H9 (cell line): ENCODE results near the gene RPS23. TPM values are rescaled to one million over a fixed set of nuclear protein-coding genes. Genes with fewer than 3 reads are reported as not detected.

Experiments used
- DNase-seq: peaks from one replicate; pipeline ENCODE4 v3.0.0-alpha.2; 2017
- H2AFZ ChIP-seq: one replicate; pipeline ENCODE4 v1.6.1; 2013; ENCODE audit warnings: mild to moderate bottlenecking, low read length, control low read depth, moderate library complexity
- H2AK5ac ChIP-seq: 2 replicates; pipeline ENCODE4 v1.6.1; 2013; ENCODE audit warnings: low read length, control low read depth, mixed read lengths; ENCODE audit not compliant: insufficient read length
- H2BK120ac ChIP-seq: one replicate; pipeline ENCODE4 v1.6.1; 2013; ENCODE audit warnings: low read depth, mild to moderate bottlenecking, low read length, control low read depth, inconsistent platforms; ENCODE audit not compliant: poor library complexity, severe bottlenecking
- H2BK12ac ChIP-seq: 2 replicates; pipeline ENCODE4 v1.6.1; 2013; ENCODE audit warnings: low read length, control low read depth, mixed read lengths, low read depth; ENCODE audit not compliant: insufficient read length
- H2BK15ac ChIP-seq: 2 replicates; pipeline ENCODE4 v1.6.1; 2013; ENCODE audit warnings: low read depth, low read length, control low read depth
- H2BK20ac ChIP-seq: one replicate; pipeline ENCODE4 v1.6.1; 2013; ENCODE audit warnings: low read depth, mild to moderate bottlenecking, low read length, control low read depth, inconsistent platforms; ENCODE audit not compliant: poor library complexity, severe bottlenecking
- H2BK5ac ChIP-seq: 2 replicates; pipeline ENCODE4 v1.6.1; 2013; ENCODE audit warnings: low read length, control low read depth, mixed read lengths; ENCODE audit not compliant: insufficient read length
- H3K14ac ChIP-seq: 2 replicates; pipeline ENCODE4 v1.6.1; 2013; ENCODE audit warnings: low read length, control low read depth; ENCODE audit not compliant: insufficient read depth
- H3K18ac ChIP-seq: 2 replicates; pipeline ENCODE4 v1.6.1; 2013; ENCODE audit warnings: low read depth, mild to moderate bottlenecking, mixed read lengths, low read length, control low read depth; ENCODE audit not compliant: insufficient read length
- H3K23ac ChIP-seq: 2 replicates; pipeline ENCODE4 v1.6.1; 2013; ENCODE audit warnings: low read length, control low read depth, mixed read lengths, low read depth; ENCODE audit not compliant: insufficient read length
- H3K23me2 ChIP-seq: 2 replicates; pipeline ENCODE4 v1.6.1; 2013; ENCODE audit warnings: low read depth, mild to moderate bottlenecking, mixed read lengths, low read length, control low read depth; ENCODE audit not compliant: insufficient read length, poor library complexity, severe bottlenecking
- H3K27ac ChIP-seq: 2 replicates; pipeline ENCODE4 v1.5.1; 2013; ENCODE audit warnings: low read length, control low read depth, mixed read lengths, low read depth; ENCODE audit not compliant: insufficient read length
- H3K27me3 ChIP-seq: 2 replicates; pipeline ENCODE4 v1.6.1; 2013; ENCODE audit warnings: low read length, control low read depth, inconsistent platforms; ENCODE audit not compliant: insufficient read depth
- H3K4ac ChIP-seq: 2 replicates; pipeline ENCODE4 v1.6.1; 2013; ENCODE audit warnings: low read depth, mild to moderate bottlenecking, control low read depth, inconsistent platforms, low read length, moderate library complexity
- H3K4me1 ChIP-seq: 2 replicates; pipeline ENCODE4 v1.6.1; 2013; ENCODE audit warnings: low read length, control low read depth, inconsistent platforms; ENCODE audit not compliant: insufficient read depth
- H3K4me2 ChIP-seq: 2 replicates; pipeline ENCODE4 v1.6.1; 2013; ENCODE audit warnings: low read length, control low read depth, mixed read lengths; ENCODE audit not compliant: insufficient read length, insufficient read depth
- H3K56ac ChIP-seq: 2 replicates; pipeline ENCODE4 v1.6.1; 2013; ENCODE audit warnings: low read depth, mild to moderate bottlenecking, mixed read lengths, low read length, control low read depth; ENCODE audit not compliant: insufficient read length
- H3K79me1 ChIP-seq: 2 replicates; pipeline ENCODE4 v1.6.1; 2013; ENCODE audit warnings: low read depth, mild to moderate bottlenecking, moderate library complexity, low read length, control low read depth, inconsistent platforms; ENCODE audit not compliant: insufficient read depth, poor library complexity, severe bottlenecking
- H3K79me2 ChIP-seq: 2 replicates; pipeline ENCODE4 v1.6.1; 2013; ENCODE audit warnings: low read length, control low read depth, inconsistent platforms; ENCODE audit not compliant: insufficient read depth
- H3K9ac ChIP-seq: 2 replicates; pipeline ENCODE4 v1.6.1; 2013; ENCODE audit warnings: low read length, control low read depth, mixed read lengths; ENCODE audit not compliant: insufficient read length; ENCODE audit errors: extremely low read depth
- H3K9me3 ChIP-seq: one replicate; pipeline ENCODE4 v1.6.1; 2013; ENCODE audit warnings: low read depth, low read length, inconsistent platforms; ENCODE audit not compliant: control insufficient read depth
- H3T11ph ChIP-seq: one replicate; pipeline ENCODE4 v1.6.1; 2013; ENCODE audit warnings: mild to moderate bottlenecking, low read length, control low read depth, inconsistent platforms
- H4K20me1 ChIP-seq: one replicate; pipeline ENCODE4 v1.6.1; 2013; ENCODE audit not compliant: control insufficient read depth, insufficient read length, insufficient read depth
- H4K5ac ChIP-seq: 2 replicates; pipeline ENCODE4 v1.6.1; 2013; ENCODE audit warnings: low read depth, mild to moderate bottlenecking, mixed read lengths, low read length, control low read depth; ENCODE audit not compliant: insufficient read length
- H4K8ac ChIP-seq: replicated peaks from 2 replicates; pipeline ENCODE4 v1.6.1; 2013; ENCODE audit warnings: low read length, control low read depth, mixed read lengths, low read depth; ENCODE audit not compliant: insufficient read length
- H4K91ac ChIP-seq: 2 replicates; pipeline ENCODE4 v1.6.1; 2013; ENCODE audit warnings: low read depth, mild to moderate bottlenecking, moderate library complexity, mixed read lengths, low read length, control low read depth; ENCODE audit not compliant: insufficient read length
- H3K27ac Mint-ChIP-seq, 3 experiments: 2 replicates in 2 of 3; 3 replicates in 1 of 3; pipeline ENCODE4 v1.8.0; 2020 to 2021; ENCODE audit warnings: mixed read lengths in 3 of 3, mild to moderate bottlenecking in 1 of 3, moderate library complexity in 1 of 3
- H3K27me3 Mint-ChIP-seq: 2 replicates; pipeline ENCODE4 v1.8.0; 2021; ENCODE audit warnings: low read depth, mild to moderate bottlenecking, moderate library complexity, mixed read lengths
- H3K36me3 Mint-ChIP-seq, 3 experiments: 2 replicates in 2 of 3; 3 replicates in 1 of 3; pipeline ENCODE4 v1.8.0; 2020 to 2021; ENCODE audit warnings: low read depth in 3 of 3, mixed read lengths in 3 of 3; ENCODE audit not compliant: insufficient read depth in 1 of 3
- H3K4me1 Mint-ChIP-seq, 2 experiments: 2 replicates each; pipeline ENCODE4 v1.8.0; 2020; ENCODE audit warnings: mixed read lengths in 2 of 2
- H3K4me3 Mint-ChIP-seq, 2 experiments: 2 replicates in 1 of 2; 3 replicates in 1 of 2; pipeline ENCODE4 v1.8.0; 2020 to 2021; ENCODE audit warnings: mild to moderate bottlenecking in 2 of 2, mixed read lengths in 2 of 2, moderate library complexity in 1 of 2
- H3K9me3 Mint-ChIP-seq, 2 experiments: 2 replicates in 1 of 2; 3 replicates in 1 of 2; pipeline ENCODE4 v1.8.0; 2020; ENCODE audit warnings: mild to moderate bottlenecking in 2 of 2, mixed read lengths in 2 of 2, moderate library complexity in 1 of 2
- WGBS: extraction: QIAGEN DNeasy Blood & Tissue Kit; methylation state at CpG from one replicate; pipeline ENCODE4 v1.1.7; 2013; ENCODE audit warnings: missing lambda C conversion rate, low lambda C conversion rate, mixed read lengths; ENCODE audit not compliant: insufficient read length; ENCODE audit errors: extremely low coverage; 5-methylcytosine and 5-hydroxymethylcytosine counted together
- total RNA-seq: library from RNA; stranded (reverse); gene quantifications from 2 replicates; pipeline ENCODE4 v1.2.1, GENCODE V29; 2021
- TF ChIP-seq, protein P1 (sequence below): fragments of 200-600 bp; sonication (generic); conservative IDR thresholded peaks from 3 replicates; pipeline ENCODE4 v1.8.0; 2021; ENCODE audit warnings: antibody characterized with exemption, mild to moderate bottlenecking

Gene RPS23
- total RNA-seq, 1 experiment from 2014 or later = 2,916 TPM

DNA sequence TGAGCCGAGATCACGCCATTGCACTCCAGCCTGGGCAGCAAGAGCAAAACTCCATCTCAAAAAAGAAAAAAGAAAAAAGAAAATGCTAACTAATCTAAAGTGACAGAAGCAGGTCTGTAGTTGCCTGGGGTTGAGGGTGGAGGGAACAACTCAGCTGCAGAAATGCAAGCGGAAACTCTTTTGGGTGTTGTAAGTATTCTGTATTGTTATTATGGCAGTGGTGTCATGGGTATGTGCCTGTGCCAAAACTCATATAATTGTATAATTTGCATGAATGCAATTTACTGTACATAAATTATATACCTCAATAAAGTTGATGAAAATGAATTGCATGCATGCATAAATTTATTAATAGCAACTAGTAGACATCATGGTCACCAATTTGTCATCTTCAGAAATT, 23.0 kb upstream of the RPS23 start:
- Mint-ChIP-seq H3K4me1 (peaks cover 27 to 30% of the 10 kb centered on the region in 2 experiments), H3K4me3 (no peak overlapping the region), H3K27ac (no peak overlapping the region), H3K9me3 (peaks cover 3 to 4% of the 10 kb centered on the region in 2 experiments; a peak in 2 of 5 replicates), H3K36me3 (peaks cover 0 to 5% (median 2%) of the 10 kb centered on the region in 3 experiments; a peak in 4 of 7 replicates), H3K27me3 (no peaks in the 10 kb centered on the region)
- Histone ChIP-seq H3K18ac (no peak overlapping the region), H3K9ac (no peak overlapping the region), H4K8ac (no peak overlapping the region), H2AK5ac (no peak overlapping the region), H3K23me2 (no peaks in the 10 kb centered on the region), H3K14ac (no peak overlapping the region), H3K56ac (no peak overlapping the region), H2BK120ac (no peak overlapping the region), H3K4me1 (no peaks in the 10 kb centered on the region), H3K4me2 (no peak overlapping the region), H2BK20ac (no peak overlapping the region), H2BK5ac (no peak overlapping the region), H4K91ac (no peak overlapping the region), H2BK12ac (no peak overlapping the region), H3K27ac (no peak overlapping the region), H3K27me3 (no peaks in the 10 kb centered on the region), H4K20me1 (no peaks in the 10 kb centered on the region), H2AFZ (no peak overlapping the region), H3K79me1 (no peaks in the 10 kb centered on the region), H3K4ac (no peak overlapping the region), H3K23ac (no peak overlapping the region), H4K5ac (no peak overlapping the region), H3K79me2 (no peaks in the 10 kb centered on the region), H3K9me3 (no peaks in the 10 kb centered on the region), H3T11ph (no peak overlapping the region), H2BK15ac (no peak overlapping the region)
- TF ChIP-seq, protein P1, sequence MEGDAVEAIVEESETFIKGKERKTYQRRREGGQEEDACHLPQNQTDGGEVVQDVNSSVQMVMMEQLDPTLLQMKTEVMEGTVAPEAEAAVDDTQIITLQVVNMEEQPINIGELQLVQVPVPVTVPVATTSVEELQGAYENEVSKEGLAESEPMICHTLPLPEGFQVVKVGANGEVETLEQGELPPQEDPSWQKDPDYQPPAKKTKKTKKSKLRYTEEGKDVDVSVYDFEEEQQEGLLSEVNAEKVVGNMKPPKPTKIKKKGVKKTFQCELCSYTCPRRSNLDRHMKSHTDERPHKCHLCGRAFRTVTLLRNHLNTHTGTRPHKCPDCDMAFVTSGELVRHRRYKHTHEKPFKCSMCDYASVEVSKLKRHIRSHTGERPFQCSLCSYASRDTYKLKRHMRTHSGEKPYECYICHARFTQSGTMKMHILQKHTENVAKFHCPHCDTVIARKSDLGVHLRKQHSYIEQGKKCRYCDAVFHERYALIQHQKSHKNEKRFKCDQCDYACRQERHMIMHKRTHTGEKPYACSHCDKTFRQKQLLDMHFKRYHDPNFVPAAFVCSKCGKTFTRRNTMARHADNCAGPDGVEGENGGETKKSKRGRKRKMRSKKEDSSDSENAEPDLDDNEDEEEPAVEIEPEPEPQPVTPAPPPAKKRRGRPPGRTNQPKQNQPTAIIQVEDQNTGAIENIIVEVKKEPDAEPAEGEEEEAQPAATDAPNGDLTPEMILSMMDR = no peak
- WGBS = no CpG with 5 or more reads among the region's 3 CpGs
- DNase-seq = no peak
